Activated CD8-positive, alpha-beta memory T cell treated with anti-CD3 and anti-CD28 coated beads, Interleukin-2, amount 10 ng/mL, durations not matched to agents 7 days and 5 days (primary cell): Measurements from ENCODE around the gene SUN3. TPM values are rescaled to one million over a fixed set of nuclear protein-coding genes. Genes with fewer than 3 reads are reported as not detected.

Experiments used
- ATAC-seq: fragments of 150-1000 bp; cut with Tn5 transposase; one replicate; pipeline ENCODE4 v1.10.0; 2021; ENCODE audit warnings: moderate library complexity
- CTCF ChIA-PET: fragments of 350-600 bp; sonication (Branson Sonifier 250); formaldehyde crosslinking; loops from one replicate; lab custom pipeline; 2021; ENCODE audit warnings: antibody characterized with exemption; lab: Charles Lee
- DNase-seq: peaks from one replicate; pipeline ENCODE4 v3.0.0-alpha.2; 2020
- H3K27ac Mint-ChIP-seq: one replicate; pipeline ENCODE4 v1.8.0; 2021; ENCODE audit warnings: mild to moderate bottlenecking, mixed read lengths
- H3K27me3 Mint-ChIP-seq: one replicate; pipeline ENCODE4 v1.8.0; 2021; ENCODE audit warnings: mixed read lengths
- H3K36me3 Mint-ChIP-seq: one replicate; pipeline ENCODE4 v1.8.0; 2021; ENCODE audit warnings: mild to moderate bottlenecking, mixed read lengths
- H3K4me1 Mint-ChIP-seq: one replicate; pipeline ENCODE4 v1.8.0; 2021; ENCODE audit warnings: mixed read lengths
- H3K4me3 Mint-ChIP-seq: one replicate; pipeline ENCODE4 v1.8.0; 2021; ENCODE audit warnings: mild to moderate bottlenecking, moderate library complexity, mixed read lengths
- H3K9me3 Mint-ChIP-seq: one replicate; pipeline ENCODE4 v1.8.0; 2022; ENCODE audit warnings: low read depth, mixed read lengths
- total RNA-seq, 2 experiments: library from RNA; stranded (reverse); gene quantifications; one replicate each; pipeline ENCODE4 v1.2.3, GENCODE V29; 2021

Gene SUN3, protein sequence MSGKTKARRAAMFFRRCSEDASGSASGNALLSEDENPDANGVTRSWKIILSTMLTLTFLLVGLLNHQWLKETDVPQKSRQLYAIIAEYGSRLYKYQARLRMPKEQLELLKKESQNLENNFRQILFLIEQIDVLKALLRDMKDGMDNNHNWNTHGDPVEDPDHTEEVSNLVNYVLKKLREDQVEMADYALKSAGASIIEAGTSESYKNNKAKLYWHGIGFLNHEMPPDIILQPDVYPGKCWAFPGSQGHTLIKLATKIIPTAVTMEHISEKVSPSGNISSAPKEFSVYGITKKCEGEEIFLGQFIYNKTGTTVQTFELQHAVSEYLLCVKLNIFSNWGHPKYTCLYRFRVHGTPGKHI
- not detected for total RNA-seq

DNA sequence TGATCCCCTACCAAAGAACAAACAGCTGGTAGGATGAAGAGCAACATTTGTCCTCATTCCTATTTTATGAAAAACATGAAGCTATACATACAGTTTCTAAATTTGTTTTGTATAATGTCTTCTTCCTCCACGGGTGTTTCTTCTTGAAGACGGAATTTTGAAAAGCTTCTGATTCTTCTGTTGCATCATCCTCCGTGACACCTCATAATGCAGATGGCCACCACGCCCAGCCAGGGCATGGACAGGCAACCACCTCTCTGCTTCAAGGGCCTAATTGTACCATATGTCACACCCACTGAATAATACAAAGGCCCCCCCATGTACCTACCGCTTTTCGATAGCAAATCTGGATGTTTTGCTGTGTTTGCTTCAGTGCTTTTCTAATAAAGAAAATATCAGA is at the start of gene SUN3:
SUN3 (minus strand) TSS at position 170 of the 400 bp plus-strand sequence; CDS start at position 1, 169 bp downstream.
- H3K27me3 Mint-ChIP-seq = peaks cover 55% of the 10 kb centered on the region
- H3K9me3 Mint-ChIP-seq = peaks cover 2% of the 10 kb centered on the region
- CTCF ChIA-PET = no interaction called here
- no peak within 1 kb of the TSS for H3K27ac Mint-ChIP-seq
- no peaks in the 10 kb centered on the region for H3K36me3 Mint-ChIP-seq
- DNase-seq = no peak
- no peak for ATAC-seq
- H3K4me1 Mint-ChIP-seq = no peaks in the 10 kb centered on the region
- no peak within 1 kb of the TSS for H3K4me3 Mint-ChIP-seq

DNA sequence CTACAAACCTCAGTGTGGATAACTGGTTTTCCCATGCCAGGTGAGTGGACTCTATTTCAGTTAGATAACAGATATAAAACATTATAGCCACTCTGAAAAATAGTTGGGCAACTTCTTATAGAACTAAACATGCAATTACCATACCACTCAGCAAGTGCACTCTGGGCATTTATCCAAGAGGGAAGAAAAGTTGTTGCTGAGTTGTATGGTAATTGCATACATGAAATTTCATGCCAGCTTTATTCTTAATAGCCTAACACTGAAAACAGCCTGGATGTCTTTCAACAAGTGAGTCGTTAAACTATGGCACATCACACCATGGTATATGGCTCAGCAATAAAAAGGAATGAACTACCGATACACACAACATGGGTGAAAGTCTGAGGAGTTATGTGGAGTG is 49.6 kb upstream of the SUN3 start:
- no peak for ATAC-seq
- no peak overlapping the region for H3K4me3 Mint-ChIP-seq
- DNase-seq = no peak
- no peaks in the 10 kb centered on the region for H3K27me3 Mint-ChIP-seq
- H3K9me3 Mint-ChIP-seq = no peaks in the 10 kb centered on the region
- CTCF ChIA-PET = interaction anchor here (0.6 to 0.7 kb wide), 3 partner anchors 75 to 458 kb away, joined by 3 read pairs; no protein-coding TSS in a partner anchor
- H3K27ac Mint-ChIP-seq = no peak overlapping the region
- peaks cover 6% of the 10 kb centered on the region for H3K36me3 Mint-ChIP-seq
- peaks cover 17% of the 10 kb centered on the region for H3K4me1 Mint-ChIP-seq

DNA sequence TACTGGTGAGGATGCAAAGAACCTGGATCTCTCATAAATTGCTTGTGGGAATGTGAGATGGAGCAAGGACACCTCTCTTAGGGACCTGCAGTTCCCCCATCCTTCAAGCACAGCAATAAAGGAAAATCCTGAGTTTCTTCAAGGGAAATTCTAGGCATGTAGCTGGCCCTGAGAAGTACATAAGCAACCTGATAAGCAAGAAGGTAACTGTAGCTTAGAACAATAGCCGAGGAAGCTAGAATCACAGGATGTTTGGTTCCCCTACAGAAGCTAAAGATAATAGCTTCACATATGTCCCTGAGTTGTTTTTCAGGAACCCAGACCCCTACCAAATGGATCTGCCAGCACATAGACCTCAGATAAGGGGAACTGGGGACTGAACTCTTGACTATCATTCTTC is 48.5 kb upstream of the SUN3 start:
- ATAC-seq (no peak), DNase-seq (no peak)
- Mint-ChIP-seq H3K36me3 (peaks cover 5% of the 10 kb centered on the region), H3K4me1 (peaks cover 8% of the 10 kb centered on the region), H3K27me3 (no peaks in the 10 kb centered on the region), H3K4me3 (no peak overlapping the region), H3K9me3 (no peaks in the 10 kb centered on the region), H3K27ac (no peak overlapping the region)
- CTCF ChIA-PET = interaction anchor here (1.0 kb wide), 1 partner anchor 38 kb away, joined by 3 read pairs; no protein-coding TSS in a partner anchor

DNA sequence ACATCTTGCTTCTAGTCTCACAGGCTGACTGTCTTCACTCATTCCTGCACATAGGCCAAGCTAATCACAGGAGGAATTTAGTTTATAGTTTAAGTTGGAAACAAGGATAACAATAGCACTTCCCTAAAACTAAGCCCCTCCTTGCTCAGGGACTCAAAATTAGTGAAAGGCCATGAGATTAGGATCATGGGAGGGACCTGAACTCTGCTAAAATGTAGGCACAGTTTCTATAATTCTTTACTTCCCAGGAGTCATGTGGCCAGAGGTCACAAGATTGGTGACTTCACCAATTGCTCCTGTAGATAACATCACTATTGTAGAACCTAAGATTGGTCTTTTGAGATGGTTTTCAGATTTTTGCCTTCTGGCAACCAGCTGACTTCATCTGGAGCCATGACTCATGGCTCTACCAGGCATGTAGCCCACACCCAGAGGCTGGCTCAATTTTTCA is 45.3 kb upstream of the SUN3 start:
- ATAC-seq (no peak), DNase-seq (no peak)

DNA sequence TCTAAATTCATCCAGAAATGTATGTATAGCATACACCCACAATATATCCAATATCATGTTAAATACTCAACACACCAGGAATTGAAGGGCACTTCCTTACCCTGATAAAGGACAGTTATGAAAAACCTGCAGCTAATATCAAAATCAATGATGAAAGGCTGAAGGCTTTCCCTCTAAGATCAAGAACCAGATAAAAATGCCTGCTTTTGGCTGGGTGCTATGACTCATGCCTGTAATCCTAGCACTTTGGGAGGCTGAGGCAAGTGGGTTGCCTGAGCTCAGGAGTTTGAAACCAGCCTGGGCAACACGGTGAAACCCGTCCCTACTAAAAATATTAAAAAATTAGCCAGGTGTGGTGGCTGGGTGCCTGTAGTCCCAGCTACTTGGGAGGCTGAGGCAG is 38.6 kb upstream of the SUN3 start:
- ATAC-seq = no peak
- CTCF ChIA-PET = no interaction called here
- peaks cover 5% of the 10 kb centered on the region for H3K27me3 Mint-ChIP-seq
- H3K27ac Mint-ChIP-seq = no peak overlapping the region
- peaks cover 6% of the 10 kb centered on the region for H3K9me3 Mint-ChIP-seq
- no peak overlapping the region for H3K4me3 Mint-ChIP-seq
- no peak for DNase-seq
- H3K36me3 Mint-ChIP-seq = peaks cover 9% of the 10 kb centered on the region
- H3K4me1 Mint-ChIP-seq = no peaks in the 10 kb centered on the region

More for the DNA sequence above, 45.3 kb upstream of the SUN3 start:
- Mint-ChIP-seq H3K36me3 (peaks cover 9% of the 10 kb centered on the region), H3K27ac (no peak overlapping the region), H3K27me3 (no peaks in the 10 kb centered on the region), H3K9me3 (no peaks in the 10 kb centered on the region), H3K4me1 (peaks cover 4% of the 10 kb centered on the region), H3K4me3 (no peak overlapping the region)
- CTCF ChIA-PET = no interaction called here

DNA sequence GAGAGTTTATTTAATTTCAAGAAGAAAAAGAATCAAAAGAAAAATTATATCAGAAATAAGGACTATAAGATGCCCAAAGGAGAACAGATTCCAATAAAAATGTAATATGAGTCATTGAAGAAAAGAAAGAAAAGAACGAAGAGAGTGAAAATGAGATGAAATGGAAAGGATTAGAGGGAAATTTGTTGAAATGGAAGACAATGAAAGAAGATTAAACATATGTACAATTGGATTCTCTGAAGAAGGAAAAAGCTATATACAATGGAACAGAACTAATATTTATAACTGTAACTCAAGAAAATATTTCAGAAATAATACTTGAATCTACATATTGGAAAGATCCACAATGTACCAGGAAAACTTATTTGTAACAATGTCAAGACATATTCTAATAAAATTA is 35.1 kb upstream of the SUN3 start:
- CTCF ChIA-PET = no interaction called here
- DNase-seq (no peak), ATAC-seq (no peak)
- Mint-ChIP-seq H3K27ac (no peak overlapping the region), H3K4me1 (peaks cover 2% of the 10 kb centered on the region), H3K9me3 (peaks cover 6% of the 10 kb centered on the region), H3K4me3 (no peak overlapping the region), H3K27me3 (peaks cover 5% of the 10 kb centered on the region), H3K36me3 (peaks cover 6% of the 10 kb centered on the region)

DNA sequence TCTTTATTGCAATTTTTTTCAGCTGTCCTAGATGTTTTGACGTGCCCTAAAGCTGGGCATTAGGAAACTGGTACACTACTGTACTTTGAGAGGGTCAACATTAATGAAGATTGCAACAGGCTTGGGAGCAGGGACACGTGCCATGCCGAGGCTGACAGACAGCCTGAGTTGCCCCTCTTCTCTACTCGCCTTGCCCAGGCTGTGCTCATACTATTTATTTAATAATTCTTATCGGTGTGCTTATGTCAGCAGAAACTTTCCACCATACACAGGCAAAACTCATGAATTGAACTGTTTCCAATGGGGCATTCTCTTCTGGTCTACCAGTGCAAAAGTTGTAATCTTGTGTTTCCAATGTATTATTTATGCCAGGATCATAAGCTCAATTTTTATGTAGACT is 30.8 kb upstream of the SUN3 start:
- Mint-ChIP-seq H3K4me1 (peaks cover 2% of the 10 kb centered on the region), H3K27me3 (peaks cover 7% of the 10 kb centered on the region), H3K9me3 (peaks cover 6% of the 10 kb centered on the region), H3K4me3 (no peak overlapping the region), H3K36me3 (peaks cover 16% of the 10 kb centered on the region), H3K27ac (no peak overlapping the region)
- CTCF ChIA-PET = interaction anchor here (1.3 kb wide), 1 partner anchor 68 kb away, joined by 3 read pairs; no protein-coding TSS in a partner anchor
- no peak for ATAC-seq
- DNase-seq = no peak

DNA sequence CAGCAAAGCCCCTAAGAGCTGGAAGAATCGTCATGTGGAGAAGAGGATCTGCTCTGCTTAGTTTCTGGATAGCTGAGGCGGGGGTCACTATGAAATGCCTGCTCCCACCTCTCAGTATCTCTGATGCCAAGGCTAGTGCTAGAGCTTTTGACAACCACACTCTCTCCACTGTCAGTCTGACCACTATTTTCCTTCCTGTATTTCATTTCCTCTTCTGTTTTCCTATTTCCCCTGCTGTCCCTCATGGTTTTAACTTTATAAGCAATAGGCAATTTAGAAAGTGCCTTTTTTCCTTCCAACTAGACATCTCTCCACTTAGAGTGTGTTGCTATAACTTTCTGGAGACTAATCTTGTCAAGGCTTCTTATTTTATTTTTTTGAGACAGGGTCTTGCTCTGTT is 30.1 kb upstream of the SUN3 start:
- CTCF ChIA-PET = interaction anchor here (0.9 to 1.3 kb wide), 2 partner anchors 25 to 67 kb away, joined by 3 read pairs; no protein-coding TSS in a partner anchor
- H3K27ac Mint-ChIP-seq = no peak overlapping the region

DNA sequence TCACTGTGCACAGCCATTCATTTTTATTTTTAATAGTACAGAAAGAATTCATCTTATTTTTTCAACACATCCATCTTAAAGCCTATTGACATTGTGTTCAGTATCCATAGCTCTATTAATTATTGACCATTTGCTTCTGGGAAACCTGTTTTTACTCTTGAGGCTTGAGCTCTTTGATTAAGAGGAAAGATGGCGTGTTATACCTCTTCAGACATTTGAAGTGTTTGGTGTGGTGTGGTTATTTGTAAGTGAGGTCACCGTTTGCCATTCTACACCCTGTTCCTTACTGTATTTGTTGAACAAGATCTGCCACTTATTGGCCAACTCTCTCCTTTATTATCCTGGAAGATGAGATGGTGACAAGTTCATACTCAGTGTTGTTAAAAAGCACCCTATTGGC is 24.8 kb upstream of the SUN3 start:
- Mint-ChIP-seq H3K36me3 (peaks cover 10% of the 10 kb centered on the region), H3K9me3 (no peaks in the 10 kb centered on the region), H3K27ac (no peak overlapping the region), H3K4me1 (peaks cover 4% of the 10 kb centered on the region), H3K27me3 (peaks cover 4% of the 10 kb centered on the region), H3K4me3 (no peak overlapping the region)
- ATAC-seq = no peak
- CTCF ChIA-PET = no interaction called here
- DNase-seq = no peak

More for the DNA sequence above, 30.1 kb upstream of the SUN3 start:
- Mint-ChIP-seq H3K36me3 (peaks cover 13% of the 10 kb centered on the region), H3K4me1 (peaks cover 2% of the 10 kb centered on the region), H3K27me3 (peaks cover 4% of the 10 kb centered on the region), H3K9me3 (peaks cover 5% of the 10 kb centered on the region), H3K4me3 (no peak overlapping the region)
- ATAC-seq (no peak), DNase-seq (no peak)

DNA sequence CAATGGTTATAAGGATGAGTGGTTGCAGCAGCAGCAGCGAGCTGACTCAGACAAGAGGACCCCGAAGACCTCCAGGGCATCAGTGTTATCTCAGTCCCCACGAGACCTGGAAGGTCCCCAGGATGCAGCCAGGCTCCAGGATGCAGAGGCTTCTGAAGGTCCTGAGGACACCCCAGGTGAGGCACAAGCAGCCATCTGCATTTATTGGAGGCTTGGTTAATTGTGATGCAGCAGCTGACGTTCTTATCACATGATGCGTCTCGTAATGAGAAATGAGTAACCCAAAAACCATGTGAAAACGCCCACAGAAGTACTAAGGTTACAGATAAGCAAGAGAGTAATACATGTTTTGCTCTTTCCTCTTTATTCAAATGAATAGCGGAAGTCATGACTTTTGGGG is 23.8 kb upstream of the SUN3 start:
- CTCF ChIA-PET = no interaction called here
- no peak overlapping the region for H3K4me3 Mint-ChIP-seq
- no peak for DNase-seq
- H3K27me3 Mint-ChIP-seq = peaks cover 4% of the 10 kb centered on the region
- no peak overlapping the region for H3K27ac Mint-ChIP-seq
- H3K9me3 Mint-ChIP-seq = no peaks in the 10 kb centered on the region
- no peak for ATAC-seq
- peaks cover 4% of the 10 kb centered on the region for H3K4me1 Mint-ChIP-seq
- peaks cover 8% of the 10 kb centered on the region for H3K36me3 Mint-ChIP-seq

DNA sequence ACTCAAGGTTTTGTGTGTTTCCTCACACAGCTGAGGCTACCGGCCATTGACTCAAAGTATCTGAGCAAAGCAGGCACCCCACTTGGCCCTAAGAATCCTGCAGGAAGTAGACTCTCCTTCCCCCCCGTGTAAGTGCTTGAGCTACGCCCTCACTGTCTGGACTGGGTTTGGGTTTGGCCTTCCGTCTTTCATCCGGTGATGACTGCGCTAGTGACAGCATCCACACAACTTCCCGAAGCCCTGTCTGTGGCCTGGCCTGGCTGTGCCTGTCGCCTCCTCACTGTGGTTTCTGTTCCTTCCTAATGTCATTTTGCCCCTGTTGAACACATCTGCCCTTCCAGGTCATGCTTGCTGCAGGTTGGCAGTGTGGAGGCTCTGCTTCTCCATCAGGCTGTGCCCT is 20.9 kb upstream of the SUN3 start:
- ATAC-seq = no peak
- H3K9me3 Mint-ChIP-seq = no peaks in the 10 kb centered on the region
- DNase-seq = no peak
- no peak overlapping the region for H3K4me3 Mint-ChIP-seq
- no peak overlapping the region for H3K27ac Mint-ChIP-seq
- peaks cover 19% of the 10 kb centered on the region for H3K4me1 Mint-ChIP-seq
- no peaks in the 10 kb centered on the region for H3K36me3 Mint-ChIP-seq
- H3K27me3 Mint-ChIP-seq = no peaks in the 10 kb centered on the region
- CTCF ChIA-PET = interaction anchor here (1.3 kb wide), 1 partner anchor 61 kb away, joined by 3 read pairs; no protein-coding TSS in a partner anchor

DNA sequence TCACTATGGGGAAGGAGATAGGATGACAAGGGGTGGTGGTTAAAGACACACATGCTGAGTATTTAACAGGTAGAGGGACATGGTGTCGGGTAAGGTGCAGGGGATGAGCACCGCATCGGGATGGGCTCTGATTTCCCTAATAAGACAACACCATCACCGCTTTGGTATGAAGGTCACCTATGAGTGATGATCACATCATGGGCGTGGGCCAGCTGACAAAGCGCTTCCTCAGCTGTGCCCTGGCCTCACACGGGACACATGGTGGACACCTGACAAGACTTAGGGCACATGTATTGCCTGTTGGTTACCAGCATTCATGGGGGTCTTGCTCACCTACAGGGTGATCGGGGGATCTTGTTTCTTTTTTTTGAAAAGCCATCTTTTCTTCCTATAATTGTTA is 19.2 kb upstream of the SUN3 start:
- no peak overlapping the region for H3K4me3 Mint-ChIP-seq
- CTCF ChIA-PET = no interaction called here

DNA sequence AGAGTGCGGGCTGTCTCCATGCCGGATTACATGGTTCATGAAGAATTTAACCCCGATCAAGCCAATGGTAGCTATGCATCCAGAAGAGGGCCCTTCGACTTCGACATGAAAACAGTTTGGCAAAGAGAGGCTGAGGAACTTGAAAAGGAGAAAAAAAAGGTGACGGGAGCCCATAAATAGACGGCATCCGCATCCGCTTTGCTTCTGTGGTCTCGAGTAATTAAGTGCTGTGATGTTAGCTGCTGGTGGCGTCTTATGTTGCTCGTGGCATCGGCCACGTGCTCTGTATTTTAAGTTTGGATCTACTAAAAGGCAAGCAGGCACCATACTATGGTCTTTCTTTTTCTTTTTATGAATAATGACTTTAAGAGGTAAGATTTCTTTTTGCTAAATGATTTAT is 17.6 kb upstream of the SUN3 start:
- H3K9me3 Mint-ChIP-seq = no peaks in the 10 kb centered on the region
- H3K4me3 Mint-ChIP-seq = no peak overlapping the region
- CTCF ChIA-PET = no interaction called here
- H3K27me3 Mint-ChIP-seq = no peaks in the 10 kb centered on the region
- DNase-seq = peak; percentile 46
- peaks cover 22% of the 10 kb centered on the region for H3K4me1 Mint-ChIP-seq
- no peak overlapping the region for H3K27ac Mint-ChIP-seq
- H3K36me3 Mint-ChIP-seq = no peaks in the 10 kb centered on the region
- peak; percentile 42 for ATAC-seq

More for the DNA sequence above, 19.2 kb upstream of the SUN3 start:
- Mint-ChIP-seq H3K36me3 (no peaks in the 10 kb centered on the region), H3K9me3 (no peaks in the 10 kb centered on the region), H3K27ac (no peak overlapping the region), H3K27me3 (no peaks in the 10 kb centered on the region), H3K4me1 (peaks cover 19% of the 10 kb centered on the region)
- DNase-seq (no peak), ATAC-seq (no peak)

DNA sequence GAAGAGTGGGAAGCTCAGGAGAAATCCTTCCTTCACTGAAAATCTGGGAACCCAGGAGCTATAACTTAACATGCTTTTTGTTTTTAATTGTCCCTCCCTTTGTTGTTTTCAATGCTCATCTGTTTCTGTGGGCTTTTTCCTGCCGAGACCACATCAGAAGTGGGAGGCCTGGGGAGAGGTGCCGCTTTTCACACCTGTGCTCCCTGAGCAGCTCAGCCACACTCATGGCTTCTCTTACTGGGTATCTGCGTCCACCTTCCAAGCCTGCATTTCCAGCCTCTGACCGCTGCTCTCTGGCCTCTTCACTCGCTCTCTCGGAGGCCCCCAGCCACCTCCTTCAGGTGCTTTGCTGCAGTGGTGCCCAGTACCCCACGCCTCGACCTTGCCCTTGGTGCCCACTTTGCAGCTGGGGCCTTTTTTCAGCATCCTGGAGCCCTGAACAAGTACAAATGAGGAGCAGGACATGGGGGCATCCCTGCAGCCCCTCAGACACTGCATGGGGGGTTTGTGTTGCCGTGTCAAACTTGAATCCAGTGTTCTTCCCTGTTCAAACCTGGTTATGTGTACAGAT is 16.4 kb upstream of the SUN3 start:
- DNase-seq = no peak
- CTCF ChIA-PET = no interaction called here
- no peak for ATAC-seq
- Mint-ChIP-seq H3K36me3 (no peaks in the 10 kb centered on the region), H3K27me3 (no peaks in the 10 kb centered on the region), H3K9me3 (no peaks in the 10 kb centered on the region), H3K4me1 (peaks cover 25% of the 10 kb centered on the region), H3K4me3 (no peak overlapping the region), H3K27ac (no peak overlapping the region)
